ENCODE results near the gene RAC3. TPM values are rescaled to one million over a fixed set of nuclear protein-coding genes. Genes with fewer than 3 reads are reported as not detected.

The RAC3 gene
- total RNA-seq, 1 donor from 2014 or later = 75.0 TPM

DNA sequence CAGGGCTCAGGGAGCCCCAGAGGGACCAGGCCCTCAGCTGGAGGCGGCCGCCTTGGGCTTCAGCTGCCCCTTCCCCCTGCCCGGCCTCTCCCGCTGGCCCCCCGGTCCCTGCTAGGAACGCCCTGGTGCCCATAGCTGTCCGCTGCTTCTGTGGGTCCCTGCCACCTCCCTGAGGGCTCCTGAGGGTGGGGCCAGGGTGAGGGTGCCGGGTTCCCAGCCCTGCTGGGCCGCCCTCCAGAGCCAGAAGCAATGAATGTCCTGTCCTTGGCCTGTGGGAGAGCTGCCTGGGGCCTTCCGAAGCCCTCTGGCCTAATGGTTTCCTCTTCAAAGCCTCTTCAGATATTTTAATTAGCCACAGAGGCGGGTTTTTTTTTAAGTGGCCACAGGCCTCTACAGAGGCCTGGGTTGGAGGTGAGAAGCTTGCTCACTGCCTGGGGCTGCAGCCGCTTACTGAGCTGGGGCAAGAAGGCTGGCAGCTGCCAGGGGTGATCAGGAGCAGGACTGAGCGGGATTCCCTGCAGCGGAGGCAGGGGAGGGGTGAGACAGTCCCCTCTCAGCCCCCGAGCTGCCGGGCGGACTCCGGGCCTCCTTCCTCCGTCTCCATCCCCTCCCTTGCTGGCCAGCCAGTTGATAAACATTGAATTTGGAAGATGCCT lies 18.7 kb upstream of the RAC3 start:
- DNase-seq (ENCODE audit: low read depth, low spot score) = no peak
- no peaks in the 10 kb centered on the region for H3K9me3 Mint-ChIP-seq
- no peaks in the 10 kb centered on the region for H3K36me3 Mint-ChIP-seq (ENCODE audit: low read depth)
- TF ChIP-seq, protein P1, sequence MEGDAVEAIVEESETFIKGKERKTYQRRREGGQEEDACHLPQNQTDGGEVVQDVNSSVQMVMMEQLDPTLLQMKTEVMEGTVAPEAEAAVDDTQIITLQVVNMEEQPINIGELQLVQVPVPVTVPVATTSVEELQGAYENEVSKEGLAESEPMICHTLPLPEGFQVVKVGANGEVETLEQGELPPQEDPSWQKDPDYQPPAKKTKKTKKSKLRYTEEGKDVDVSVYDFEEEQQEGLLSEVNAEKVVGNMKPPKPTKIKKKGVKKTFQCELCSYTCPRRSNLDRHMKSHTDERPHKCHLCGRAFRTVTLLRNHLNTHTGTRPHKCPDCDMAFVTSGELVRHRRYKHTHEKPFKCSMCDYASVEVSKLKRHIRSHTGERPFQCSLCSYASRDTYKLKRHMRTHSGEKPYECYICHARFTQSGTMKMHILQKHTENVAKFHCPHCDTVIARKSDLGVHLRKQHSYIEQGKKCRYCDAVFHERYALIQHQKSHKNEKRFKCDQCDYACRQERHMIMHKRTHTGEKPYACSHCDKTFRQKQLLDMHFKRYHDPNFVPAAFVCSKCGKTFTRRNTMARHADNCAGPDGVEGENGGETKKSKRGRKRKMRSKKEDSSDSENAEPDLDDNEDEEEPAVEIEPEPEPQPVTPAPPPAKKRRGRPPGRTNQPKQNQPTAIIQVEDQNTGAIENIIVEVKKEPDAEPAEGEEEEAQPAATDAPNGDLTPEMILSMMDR (conservative IDR thresholded peaks at IDR 0.05) = no peak
- no peaks in the 10 kb centered on the region for H3K27me3 Mint-ChIP-seq (ENCODE audit: low read depth)
- H3K27ac Mint-ChIP-seq (ENCODE audit: unreplicated experiment) = peak overlapping the region; percentile 67
- H3K4me1 Mint-ChIP-seq = peaks cover 7% of the 10 kb centered on the region
- H3K4me3 Mint-ChIP-seq = peak overlapping the region; percentile 81

DNA sequence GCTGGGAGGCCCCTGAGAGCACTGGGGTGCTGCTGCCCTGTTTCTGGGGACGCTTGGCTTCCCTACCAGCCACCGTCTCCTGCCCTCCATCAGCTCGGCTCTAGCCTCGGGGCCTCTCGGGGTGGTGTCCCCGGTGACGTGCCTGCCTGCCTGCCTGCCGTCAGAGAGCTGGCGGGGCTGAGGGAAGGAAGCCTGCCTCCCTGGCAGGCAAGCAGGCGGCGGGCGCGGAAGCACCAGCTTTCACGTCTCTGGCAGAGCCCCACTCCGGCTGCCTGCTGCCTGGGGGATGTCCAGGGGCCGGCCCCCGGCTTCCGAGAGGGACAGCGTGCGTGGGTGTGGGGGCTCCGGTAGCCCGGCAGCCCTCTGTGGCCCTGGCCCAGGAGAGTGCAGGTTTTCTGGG lies 18.1 kb upstream of the RAC3 start:
- no peaks in the 10 kb centered on the region for H3K9me3 Mint-ChIP-seq
- H3K27ac Mint-ChIP-seq (ENCODE audit: unreplicated experiment) = peak overlapping the region; percentile 19
- DNase-seq (ENCODE audit: low read depth, low spot score) = no peak
- peak overlapping the region; percentile 81 for H3K4me3 Mint-ChIP-seq
- H3K4me1 Mint-ChIP-seq = peaks cover 7% of the 10 kb centered on the region
- peaks cover under 1% of the 10 kb centered on the region for H3K27me3 Mint-ChIP-seq (ENCODE audit: low read depth)
- TF ChIP-seq, protein P1 (conservative IDR thresholded peaks at IDR 0.05) = no peak
- no peaks in the 10 kb centered on the region for H3K36me3 Mint-ChIP-seq (ENCODE audit: low read depth)

GRCh38 chr17:82013772-82014321 lies 17.6 kb upstream of the RAC3 start:
- no peaks in the 10 kb centered on the region for H3K9me3 Mint-ChIP-seq
- H3K4me1 Mint-ChIP-seq = peaks cover 7% of the 10 kb centered on the region
- peak overlapping the region; percentile 57 for H3K27ac Mint-ChIP-seq (ENCODE audit: unreplicated experiment)
- no peak for DNase-seq (ENCODE audit: low read depth, low spot score)
- peaks cover 3% of the 10 kb centered on the region for H3K27me3 Mint-ChIP-seq (ENCODE audit: low read depth)
- TF ChIP-seq, protein P1 (conservative IDR thresholded peaks at IDR 0.05) = no peak
- no peak overlapping the region for H3K4me3 Mint-ChIP-seq
- no peaks in the 10 kb centered on the region for H3K36me3 Mint-ChIP-seq (ENCODE audit: low read depth)

GRCh38 chr17:82014432-82014831 lies 17.0 kb upstream of the RAC3 start:
- H3K36me3 Mint-ChIP-seq (ENCODE audit: low read depth) = no peaks in the 10 kb centered on the region
- H3K27me3 Mint-ChIP-seq (ENCODE audit: low read depth) = peaks cover 3% of the 10 kb centered on the region
- DNase-seq (ENCODE audit: low read depth, low spot score) = no peak
- no peaks in the 10 kb centered on the region for H3K9me3 Mint-ChIP-seq
- no peak overlapping the region for H3K4me3 Mint-ChIP-seq
- H3K27ac Mint-ChIP-seq (ENCODE audit: unreplicated experiment) = no peak overlapping the region
- TF ChIP-seq, protein P1 (conservative IDR thresholded peaks at IDR 0.05) = no peak
- peaks cover 7% of the 10 kb centered on the region for H3K4me1 Mint-ChIP-seq

DNA sequence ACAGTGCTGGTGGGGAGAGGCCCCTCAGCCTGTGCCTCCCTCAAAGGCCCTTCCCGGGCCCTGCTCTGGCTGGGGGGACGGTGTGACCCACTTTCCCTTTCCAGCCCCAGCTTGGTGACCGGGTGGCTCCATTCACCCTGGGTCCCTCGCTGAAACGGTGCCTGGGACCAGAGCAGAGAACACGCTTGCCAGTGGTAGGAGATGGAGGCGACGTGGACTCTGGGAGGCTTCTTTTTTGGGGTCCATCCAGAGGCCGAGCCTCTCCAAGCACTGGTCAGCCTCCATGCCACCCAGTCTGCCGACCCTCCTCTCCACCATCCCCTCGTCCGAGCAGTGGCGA lies 16.5 kb upstream of the RAC3 start:
- Mint-ChIP-seq H3K36me3 (ENCODE audit: low read depth) (no peaks in the 10 kb centered on the region), H3K27ac (ENCODE audit: unreplicated experiment) (no peak overlapping the region), H3K4me3 (no peak overlapping the region)

More for the DNA sequence above, 16.5 kb upstream of the RAC3 start:
- DNase-seq (ENCODE audit: low read depth, low spot score) = no peak
- TF ChIP-seq, protein P1 (conservative IDR thresholded peaks at IDR 0.05) = no peak
- no peaks in the 10 kb centered on the region for H3K9me3 Mint-ChIP-seq
- H3K27me3 Mint-ChIP-seq (ENCODE audit: low read depth) = peaks cover 3% of the 10 kb centered on the region
- peaks cover 7% of the 10 kb centered on the region for H3K4me1 Mint-ChIP-seq
